ENCODE measurements around the gene MEX3A. TPM values are rescaled to one million over a fixed set of nuclear protein-coding genes. Genes with fewer than 3 reads are reported as not detected.
A peak's percentile ranks its signal among the peaks of the same experiment; 100 is the strongest.

Gene MEX3A
- total RNA-seq, 1 donor from 2014 or later, result 61.9 TPM

- Mint-ChIP-seq H3K4me3 (peak within 1 kb of the TSS; percentile 99), H3K9me3 (no peaks in the 10 kb centered on the region), H3K27ac (peak within 1 kb of the TSS; percentile 99)
Measured at GRCh38 chr1:156054500-156055280, 27.6 kb downstream of the MEX3A start, which contains the start of gene LAMTOR2. Gene LAMTOR2 (plus strand): TSS chr1:156054782. CDS start chr1:156054890, 108 bp downstream.

GRCh38 chr1:156053768-156054499 is 28.3 kb downstream of the MEX3A start, which contains the start of gene UBQLN4:
Gene UBQLN4 (minus strand): TSS chr1:156053798. CDS start chr1:156053701, 97 bp downstream.
- TF ChIP-seq CTCF (conservative IDR thresholded peaks at IDR 0.05), result peak; percentile 65
- H3K4me3 Mint-ChIP-seq, result peak within 1 kb of the TSS; percentile 99
- H3K4me1 Mint-ChIP-seq (ENCODE audit: unreplicated experiment), result peaks cover 21% of the 10 kb centered on the region
- H3K36me3 Mint-ChIP-seq, result peaks cover 8% of the 10 kb centered on the region
- H3K27ac Mint-ChIP-seq, result peak within 1 kb of the TSS; percentile 99
- peak; percentile 92 for DNase-seq (ENCODE audit: extremely low spot score, unreplicated experiment)
- H3K27me3 Mint-ChIP-seq, result no peaks in the 10 kb centered on the region
- no peaks in the 10 kb centered on the region for H3K9me3 Mint-ChIP-seq

More at GRCh38 chr1:156054500-156055280, 27.6 kb downstream of the MEX3A start, which contains the start of gene LAMTOR2:
- Mint-ChIP-seq H3K36me3 (peaks cover 6% of the 10 kb centered on the region), H3K27me3 (no peaks in the 10 kb centered on the region), H3K4me1 (ENCODE audit: unreplicated experiment) (peaks cover 21% of the 10 kb centered on the region)
- peak; percentile 97 for DNase-seq (ENCODE audit: extremely low spot score, unreplicated experiment)
- no peak for TF ChIP-seq CTCF (conservative IDR thresholded peaks at IDR 0.05)

GRCh38 chr1:156052862-156053767 is 29.1 kb downstream of the MEX3A start:
- Mint-ChIP-seq H3K4me3 (peak overlapping the region; percentile 99), H3K27me3 (no peaks in the 10 kb centered on the region), H3K9me3 (no peaks in the 10 kb centered on the region), H3K4me1 (ENCODE audit: unreplicated experiment) (peaks cover 21% of the 10 kb centered on the region), H3K27ac (peak overlapping the region; percentile 96), H3K36me3 (peaks cover 11% of the 10 kb centered on the region)
- DNase-seq (ENCODE audit: extremely low spot score, unreplicated experiment), result peak; percentile 89
- TF ChIP-seq CTCF (conservative IDR thresholded peaks at IDR 0.05), result peak; percentile 61

- H3K4me3 Mint-ChIP-seq, result peak overlapping the region; percentile 65
- no peaks in the 10 kb centered on the region for H3K9me3 Mint-ChIP-seq
- peaks cover 21% of the 10 kb centered on the region for H3K4me1 Mint-ChIP-seq (ENCODE audit: unreplicated experiment)
- H3K27me3 Mint-ChIP-seq, result no peaks in the 10 kb centered on the region
- H3K27ac Mint-ChIP-seq, result no peak overlapping the region
- DNase-seq (ENCODE audit: extremely low spot score, unreplicated experiment), result no peak
- H3K36me3 Mint-ChIP-seq, result peaks cover 11% of the 10 kb centered on the region
- TF ChIP-seq CTCF (conservative IDR thresholded peaks at IDR 0.05), result no peak
Measured at GRCh38 chr1:156051011-156051725, 31.1 kb downstream of the MEX3A start.

All from type B pancreatic cell (in vitro differentiated cells).